Body of pancreas (tissue), 4 donors: Measurements from ENCODE around the gene MTREX. TPM values are rescaled to one million over a fixed set of nuclear protein-coding genes. Genes with fewer than 3 reads are reported as not detected.

Experiments
- ATAC-seq: fragments of 150-250 bp; one replicate; pipeline ENCODE4 v1.9.1; 2016
- DNase-seq, 4 donors: peaks; one replicate each; pipeline ENCODE4 v3.0.0-alpha.2; 2019
- H3K27ac ChIP-seq, 4 donors: fragments of 200-600 bp; sonication (generic); 1 replicate in 3 of 4; 2 replicates in 1 of 4; pipeline versions ENCODE4 v1.5.1 to v1.6.1; 2016 to 2019; ENCODE audit warnings: mild to moderate bottlenecking in 1 of 4, mixed read lengths in 1 of 4, moderate library complexity in 1 of 4
- H3K27me3 ChIP-seq, 2 donors: fragments of 200-600 bp; sonication (generic); one replicate each; pipeline ENCODE4 v1.6.0; 2016; ENCODE audit warnings: mild to moderate bottlenecking in 1 of 2
- H3K36me3 ChIP-seq, 2 donors: fragments of 200-600 bp; sonication (generic); replicated peaks in 1 of 2; 2 replicates each; pipeline ENCODE4 v1.5.1; 2016; ENCODE audit warnings: low read depth in 2 of 2; ENCODE audit not compliant: insufficient read depth in 1 of 2
- H3K4me1 ChIP-seq: fragments of 200-600 bp; sonication (generic); one replicate; pipeline ENCODE4 v1.6.0; 2016
- H3K4me3 ChIP-seq, 2 donors: fragments of 200-600 bp; sonication (generic); 1 replicate in 1 of 2; 2 replicates in 1 of 2; pipeline ENCODE4 v1.5.1; 2016 to 2019
- H3K9me3 ChIP-seq, 3 donors: fragments of 200-600 bp; sonication (generic); 1 replicate in 2 of 3; 2 replicates in 1 of 3; pipeline ENCODE4 v1.5.1; 2016
- POLR2A ChIP-seq, 3 donors: fragments of 450-650 bp; IDR thresholded peaks; one replicate each; pipeline ENCODE4 v1.6.1; 2016; ENCODE audit warnings: antibody characterized with exemption in 3 of 3, mild to moderate bottlenecking in 2 of 3
- WGBS, 2 donors: methylation state at CpG; one replicate each; pipeline ENCODE4 v1.1.5; 2017; 5-methylcytosine and 5-hydroxymethylcytosine counted together
- intact Hi-C: fragments of 100-400 bp; cut with DNase I; formaldehyde crosslinking; loops from one replicate; pipeline ENCODE4 v1.15.1; 2023
- total RNA-seq, 2 donors: library from RNA; depleted of rRNA; stranded (reverse); fragments of >200 nt; gene quantifications; one replicate each; pipeline ENCODE4 v1.1.0, GENCODE V29; 2016
- TF ChIP-seq, protein P1 (sequence below), 7 experiments: fragments of 450-650 bp in 4 of 7; fragments of 200-600 bp in 3 of 7; sonication (generic) in 3 of 7; IDR thresholded peaks; one replicate each; pipeline ENCODE4 v1.5.1; 2016 to 2019; ENCODE audit warnings: antibody characterized with exemption in 7 of 7

The MTREX gene
- total RNA-seq, 2 donors from 2014 or later, result 35.5 to 36.9 TPM

DNA sequence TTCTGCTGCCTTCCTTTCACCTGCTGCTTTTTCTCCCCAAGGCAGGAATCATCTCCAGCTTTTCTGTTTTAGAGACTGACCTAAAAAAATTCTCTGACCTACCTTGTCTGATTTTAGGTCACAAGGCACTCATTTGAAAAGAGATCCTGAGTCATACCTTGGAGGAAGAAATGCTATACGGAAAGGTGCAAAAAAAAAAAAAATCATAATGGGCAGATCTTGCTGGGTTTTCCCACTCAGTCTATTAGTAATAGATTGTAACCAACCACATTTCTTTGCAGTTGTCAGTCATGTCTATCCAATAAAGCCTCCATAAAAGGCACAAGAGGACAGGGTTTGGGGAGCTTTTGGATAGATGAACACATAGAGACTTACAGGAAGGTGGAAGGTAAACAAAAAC lies 70.0 kb downstream of the MTREX start:
- H3K27ac ChIP-seq, result no peak overlapping the region
- DNase-seq, result no peak
- 71 to 82% methylated on average over 1 of the region's 1 CpG for WGBS, 2 donors

DNA sequence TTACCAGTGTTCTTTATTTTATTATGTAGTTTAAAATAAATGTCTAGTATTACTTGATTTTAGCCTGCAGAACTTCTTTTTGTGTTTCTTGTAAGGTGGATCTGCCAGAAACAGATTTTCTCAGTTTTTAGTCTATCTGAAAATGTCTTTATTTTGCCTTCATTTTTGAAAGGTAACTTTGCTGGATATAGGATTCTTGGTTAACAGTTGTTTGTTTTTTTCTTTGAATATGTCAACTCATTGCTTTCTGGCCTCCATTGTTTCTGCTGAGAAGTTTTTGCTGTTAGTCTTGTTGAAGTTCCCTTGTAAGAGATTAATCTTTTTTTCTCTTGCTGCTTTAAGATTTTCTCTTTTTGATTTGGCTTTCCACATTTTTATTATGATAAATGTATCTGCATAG lies 75.5 kb downstream of the MTREX start:
- H3K36me3 ChIP-seq, result peaks cover 0 to 7% of the 10 kb centered on the region in 2 donors
- DNase-seq (no peak), ATAC-seq (no peak)
- intact Hi-C loops, result no loop called here
- peaks cover 6% of the 10 kb centered on the region for H3K4me1 ChIP-seq
- H3K9me3 ChIP-seq, result no peaks in the 10 kb centered on the region
- TF ChIP-seq, protein P1, sequence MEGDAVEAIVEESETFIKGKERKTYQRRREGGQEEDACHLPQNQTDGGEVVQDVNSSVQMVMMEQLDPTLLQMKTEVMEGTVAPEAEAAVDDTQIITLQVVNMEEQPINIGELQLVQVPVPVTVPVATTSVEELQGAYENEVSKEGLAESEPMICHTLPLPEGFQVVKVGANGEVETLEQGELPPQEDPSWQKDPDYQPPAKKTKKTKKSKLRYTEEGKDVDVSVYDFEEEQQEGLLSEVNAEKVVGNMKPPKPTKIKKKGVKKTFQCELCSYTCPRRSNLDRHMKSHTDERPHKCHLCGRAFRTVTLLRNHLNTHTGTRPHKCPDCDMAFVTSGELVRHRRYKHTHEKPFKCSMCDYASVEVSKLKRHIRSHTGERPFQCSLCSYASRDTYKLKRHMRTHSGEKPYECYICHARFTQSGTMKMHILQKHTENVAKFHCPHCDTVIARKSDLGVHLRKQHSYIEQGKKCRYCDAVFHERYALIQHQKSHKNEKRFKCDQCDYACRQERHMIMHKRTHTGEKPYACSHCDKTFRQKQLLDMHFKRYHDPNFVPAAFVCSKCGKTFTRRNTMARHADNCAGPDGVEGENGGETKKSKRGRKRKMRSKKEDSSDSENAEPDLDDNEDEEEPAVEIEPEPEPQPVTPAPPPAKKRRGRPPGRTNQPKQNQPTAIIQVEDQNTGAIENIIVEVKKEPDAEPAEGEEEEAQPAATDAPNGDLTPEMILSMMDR (IDR thresholded peaks at IDR 0.05), result no peak
- no peak for TF ChIP-seq POLR2A (IDR thresholded peaks at IDR 0.05)
- H3K27me3 ChIP-seq, result no peaks in the 10 kb centered on the region
- H3K4me3 ChIP-seq, result no peak overlapping the region
- no peak overlapping the region for H3K27ac ChIP-seq

More for the DNA sequence above, 70.0 kb downstream of the MTREX start:
- no peak for ATAC-seq
- Histone ChIP-seq H3K27me3 (no peaks in the 10 kb centered on the region), H3K4me1 (no peaks in the 10 kb centered on the region), H3K36me3 (peaks cover 0 to 6% of the 10 kb centered on the region in 2 donors), H3K4me3 (no peak overlapping the region), H3K9me3 (no peaks in the 10 kb centered on the region)
- intact Hi-C loops, result no loop called here
- no peak for TF ChIP-seq POLR2A (IDR thresholded peaks at IDR 0.05)
- TF ChIP-seq, protein P1 (IDR thresholded peaks at IDR 0.05), result no peak

DNA sequence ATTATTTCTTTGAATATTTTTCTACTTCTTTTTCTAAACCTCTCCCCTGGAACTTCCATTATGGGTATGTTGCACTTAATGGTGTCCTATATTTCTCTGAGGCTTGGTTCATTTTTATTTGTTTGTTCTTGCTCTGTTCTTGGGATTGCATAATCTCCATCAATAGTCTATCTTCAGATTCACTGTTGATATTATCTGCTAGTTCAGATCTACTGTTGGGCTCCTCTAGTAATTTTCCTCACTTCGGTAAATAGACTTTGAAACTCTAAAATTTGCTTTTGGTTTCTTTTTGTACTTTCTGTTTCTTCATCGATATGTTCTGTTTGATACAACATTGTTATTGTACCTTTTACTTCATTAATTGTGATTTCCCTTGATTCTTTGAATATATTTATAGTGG lies 76.3 kb downstream of the MTREX start:
- peaks cover 8% of the 10 kb centered on the region for H3K4me1 ChIP-seq
- TF ChIP-seq POLR2A (IDR thresholded peaks at IDR 0.05), result no peak
- TF ChIP-seq, protein P1 (IDR thresholded peaks at IDR 0.05), result no peak
- H3K4me3 ChIP-seq, result no peak overlapping the region
- H3K9me3 ChIP-seq, result no peaks in the 10 kb centered on the region
- no peak overlapping the region for H3K27ac ChIP-seq
- intact Hi-C loops, result no loop called here
- DNase-seq (no peak), ATAC-seq (no peak)
- H3K36me3 ChIP-seq, result peaks cover 0 to 8% of the 10 kb centered on the region in 2 donors
- 83 to 98% methylated on average over 2 of the region's 2 CpGs for WGBS, 2 donors
- no peaks in the 10 kb centered on the region for H3K27me3 ChIP-seq

DNA sequence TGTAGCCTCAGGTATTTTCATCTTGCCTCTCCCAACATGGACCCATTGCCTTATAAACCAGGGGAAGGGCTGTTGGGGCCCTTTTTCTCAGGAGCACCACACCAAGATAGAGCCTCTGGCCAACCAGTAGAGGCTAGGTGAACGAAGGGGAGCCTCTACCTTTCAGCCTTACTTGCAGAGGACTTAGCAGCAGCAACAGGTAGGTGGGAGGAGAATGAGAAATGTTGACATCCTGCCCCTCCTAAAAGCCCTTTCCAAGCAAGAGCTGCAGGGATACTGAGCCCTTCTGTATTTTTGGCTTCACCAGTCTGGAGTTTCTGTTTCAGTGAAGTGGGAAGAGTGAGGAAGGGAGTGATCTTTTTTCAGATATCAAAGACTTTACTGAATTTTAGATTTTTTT lies 77.4 kb downstream of the MTREX start:
- H3K27ac ChIP-seq, result no peak overlapping the region
- H3K4me1 ChIP-seq, result peaks cover 18% of the 10 kb centered on the region
- H3K9me3 ChIP-seq, result no peaks in the 10 kb centered on the region
- no peak overlapping the region for H3K4me3 ChIP-seq
- intact Hi-C loops, result no loop called here
- ATAC-seq, result no peak
- DNase-seq, result no peak
- peaks cover 0 to 8% of the 10 kb centered on the region in 2 donors for H3K36me3 ChIP-seq
- WGBS, 2 donors, result 90 to 100% methylated on average over 1 of the region's 1 CpG
- no peaks in the 10 kb centered on the region for H3K27me3 ChIP-seq
- TF ChIP-seq, protein P1 (IDR thresholded peaks at IDR 0.05), result no peak
- TF ChIP-seq POLR2A (IDR thresholded peaks at IDR 0.05), result no peak

DNA sequence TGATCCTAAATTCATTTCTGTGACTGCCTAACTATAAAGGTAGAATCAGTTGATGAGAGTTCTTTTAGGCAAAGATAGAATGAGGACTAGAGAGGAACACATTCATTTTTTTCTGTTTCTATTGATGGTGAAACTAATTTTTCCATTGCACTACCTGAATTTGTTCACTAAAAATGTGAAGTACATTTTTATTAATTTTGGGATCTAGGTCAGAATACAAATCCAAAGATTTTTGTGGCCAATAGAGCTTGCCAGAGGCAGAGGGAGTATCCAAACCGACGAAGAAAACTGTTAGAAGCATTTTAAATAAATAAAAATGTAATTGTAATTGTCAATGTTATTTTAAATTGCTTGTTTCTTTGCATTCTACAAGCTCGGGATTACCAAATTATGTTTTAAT lies 78.1 kb downstream of the MTREX start:
- TF ChIP-seq, protein P1 (IDR thresholded peaks at IDR 0.05), result no peak
- TF ChIP-seq POLR2A (IDR thresholded peaks at IDR 0.05), result no peak
- H3K4me3 ChIP-seq, result no peak overlapping the region
- DNase-seq (no peak), ATAC-seq (no peak)
- H3K4me1 ChIP-seq, result peaks cover 24% of the 10 kb centered on the region
- H3K27ac ChIP-seq, result no peak overlapping the region
- H3K27me3 ChIP-seq, result no peaks in the 10 kb centered on the region
- H3K36me3 ChIP-seq, result peaks cover 0 to 8% of the 10 kb centered on the region in 2 donors
- intact Hi-C loops, result no loop called here
- H3K9me3 ChIP-seq, result no peaks in the 10 kb centered on the region
- WGBS, 2 donors, result 89 to 92% methylated on average over 3 of the region's 3 CpGs
